HL-60 (cell line): ENCODE results near the gene BBIP1.

Experiments
- DNase-seq, 2 experiments: peaks; one replicate each; pipeline ENCODE4 v3.0.0-alpha.2; 2010 to 2020; ENCODE audit warnings: low read depth in 1 of 2, low spot score in 1 of 2
- H3K27ac ChIP-seq: fragments of 250-450 bp; sonication (Bioruptor Pico); replicated peaks from 2 replicates; pipeline ENCODE4 v1.5.1; 2020; ENCODE audit warnings: mild to moderate bottlenecking, moderate library complexity
- H3K27me3 ChIP-seq: fragments of 250-450 bp; sonication (Bioruptor Pico); 2 replicates; pipeline ENCODE4 v1.5.1; 2021; ENCODE audit warnings: mild to moderate bottlenecking, moderate library complexity; ENCODE audit not compliant: insufficient read depth, poor library complexity, severe bottlenecking
- H3K4me3 ChIP-seq: replicated peaks from 2 replicates; pipeline ENCODE4 v1.5.1; 2011; ENCODE audit warnings: mild to moderate bottlenecking, control low read depth, low read length; ENCODE audit not compliant: insufficient read depth
- CTCF ChIP-seq: IDR thresholded peaks from one replicate; pipeline ENCODE4 v1.5.1; 2011; ENCODE audit warnings: low read length, control low read depth, inconsistent platforms; ENCODE audit not compliant: insufficient read depth
- GABPA ChIP-seq: IDR thresholded peaks from 2 replicates; pipeline ENCODE4 v1.6.1; 2012; ENCODE audit warnings: low read depth
- POLR2AphosphoS5 ChIP-seq: IDR thresholded peaks from 2 replicates; pipeline ENCODE4 v1.6.1; 2012; ENCODE audit warnings: low read depth
- REST ChIP-seq: IDR thresholded peaks from 2 replicates; pipeline ENCODE4 v1.6.1; 2012; ENCODE audit warnings: low read depth; ENCODE audit not compliant: insufficient replicate concordance
- SPI1 ChIP-seq: IDR thresholded peaks from 2 replicates; pipeline ENCODE4 v1.6.1; 2012; ENCODE audit warnings: low read depth, mild to moderate bottlenecking, borderline replicate concordance

Gene BBIP1

DNA sequence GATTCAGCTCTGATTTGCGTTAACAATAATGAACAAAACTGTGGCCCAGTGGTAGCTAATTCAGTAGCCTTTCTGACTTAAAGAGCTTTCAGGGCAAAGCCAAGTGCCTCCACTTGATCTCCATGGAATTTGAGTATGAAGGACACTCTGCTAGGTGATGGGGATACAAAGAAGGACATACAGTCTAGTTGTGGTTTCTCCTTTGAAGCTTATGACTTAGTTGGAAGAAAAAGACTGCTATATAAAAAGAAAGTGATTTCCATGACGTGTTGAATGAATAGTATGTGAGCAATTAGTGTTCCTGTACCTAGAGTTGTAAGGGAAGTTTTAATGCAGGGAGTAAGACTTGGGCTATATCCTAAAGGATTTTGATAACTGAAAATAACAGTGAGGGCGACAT, 39.0 kb downstream of the BBIP1 start:
- H3K27ac ChIP-seq, result no peak overlapping the region
- no peak for DNase-seq
- H3K4me3 ChIP-seq, result no peak overlapping the region
- H3K27me3 ChIP-seq, result no peaks in the 10 kb centered on the region
- TF ChIP-seq CTCF (no peak), REST (no peak), POLR2AphosphoS5 (no peak), SPI1 (no peak), GABPA (no peak)

DNA sequence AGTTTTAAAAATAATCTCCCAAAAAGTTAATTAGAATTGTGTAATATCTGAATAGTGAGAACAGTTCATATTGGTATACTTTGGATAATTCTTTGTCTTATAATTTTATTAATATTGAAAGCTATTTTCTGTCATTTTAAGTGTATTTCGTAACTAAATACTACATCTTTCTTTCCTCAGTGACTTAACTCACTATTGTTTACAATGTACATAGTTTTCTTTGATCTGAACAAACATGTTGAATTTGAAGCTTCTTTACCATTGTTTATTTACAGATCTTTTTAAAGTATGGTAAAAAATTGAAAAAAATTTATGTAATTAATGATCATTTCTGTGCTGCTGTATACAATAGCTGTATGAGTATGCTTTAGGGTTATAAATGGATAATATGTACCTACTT, 42.2 kb downstream of the BBIP1 start:
- TF ChIP-seq GABPA (no peak), REST (no peak), SPI1 (no peak), CTCF (no peak), POLR2AphosphoS5 (no peak)
- DNase-seq, result no peak
- H3K4me3 ChIP-seq, result no peak overlapping the region
- no peak overlapping the region for H3K27ac ChIP-seq
- H3K27me3 ChIP-seq, result no peaks in the 10 kb centered on the region

DNA sequence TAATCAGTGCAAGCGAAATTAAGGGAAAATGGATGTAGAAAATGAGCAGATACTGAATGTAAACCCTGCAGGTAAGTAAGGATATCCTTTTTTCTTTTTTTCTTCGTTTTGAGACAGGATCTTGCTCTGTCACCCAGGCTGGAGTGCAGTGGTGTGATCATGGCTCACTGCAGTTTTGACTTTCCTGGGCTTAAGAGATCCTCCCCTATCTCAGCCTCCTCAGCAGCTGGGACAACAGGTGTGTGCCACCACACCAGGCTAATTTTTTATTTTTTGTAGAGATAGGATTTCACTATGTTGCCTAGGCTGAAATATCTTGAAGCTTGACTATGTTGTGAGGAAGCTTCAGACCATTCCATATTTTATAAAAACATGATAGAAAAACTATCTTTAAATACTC, 43.0 kb downstream of the BBIP1 start:
- Histone ChIP-seq H3K27me3 (no peaks in the 10 kb centered on the region), H3K27ac (no peak overlapping the region), H3K4me3 (no peak overlapping the region)
- TF ChIP-seq REST, result no peak
- no peak for TF ChIP-seq POLR2AphosphoS5
- TF ChIP-seq SPI1, result no peak
- TF ChIP-seq CTCF, result no peak
- TF ChIP-seq GABPA, result no peak
- no peak for DNase-seq
